Measurements from ENCODE around the gene MMP28.

The MMP28 gene

DNA sequence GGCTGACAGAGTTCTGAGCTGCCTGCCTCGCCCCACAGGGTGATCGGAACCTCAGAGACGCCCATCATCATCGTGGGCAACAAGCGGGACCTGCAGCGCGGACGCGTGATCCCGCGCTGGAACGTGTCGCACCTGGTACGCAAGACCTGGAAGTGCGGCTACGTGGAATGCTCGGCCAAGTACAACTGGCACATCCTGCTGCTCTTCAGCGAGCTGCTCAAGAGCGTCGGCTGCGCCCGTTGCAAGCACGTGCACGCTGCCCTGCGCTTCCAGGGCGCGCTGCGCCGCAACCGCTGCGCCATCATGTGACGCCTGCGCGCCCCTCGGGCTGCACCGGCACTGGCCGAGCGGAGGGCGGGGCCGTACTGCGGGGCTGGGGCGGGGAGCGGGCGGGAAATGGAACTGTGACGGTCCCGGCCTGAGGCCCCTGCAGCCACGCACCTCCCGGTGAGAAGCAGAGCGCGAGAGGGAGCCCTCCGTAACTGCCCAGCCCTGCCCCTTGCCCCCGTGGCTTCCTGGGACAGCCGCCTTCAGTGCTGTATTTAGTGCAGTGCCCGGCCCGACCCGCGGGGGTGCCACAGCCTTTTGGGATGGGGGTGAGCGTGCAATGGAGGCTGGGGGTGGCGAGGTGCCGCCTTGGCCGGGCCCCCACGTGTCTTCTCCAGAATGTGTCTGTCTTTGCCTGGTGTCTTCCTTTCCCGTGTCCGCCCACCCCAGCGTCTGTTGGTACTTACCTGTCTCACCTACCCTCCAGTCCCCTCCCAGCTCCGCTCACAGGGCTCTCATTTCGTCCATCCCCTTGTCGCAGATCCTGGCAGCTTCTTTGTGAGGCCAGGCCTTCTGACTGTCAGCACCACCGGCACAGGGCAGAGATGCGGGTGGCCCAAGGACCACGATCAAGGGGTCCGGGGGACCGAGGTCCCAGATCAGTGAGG lies 54.2 kb downstream of the MMP28 start:
- DNase-seq: no peak

DNA sequence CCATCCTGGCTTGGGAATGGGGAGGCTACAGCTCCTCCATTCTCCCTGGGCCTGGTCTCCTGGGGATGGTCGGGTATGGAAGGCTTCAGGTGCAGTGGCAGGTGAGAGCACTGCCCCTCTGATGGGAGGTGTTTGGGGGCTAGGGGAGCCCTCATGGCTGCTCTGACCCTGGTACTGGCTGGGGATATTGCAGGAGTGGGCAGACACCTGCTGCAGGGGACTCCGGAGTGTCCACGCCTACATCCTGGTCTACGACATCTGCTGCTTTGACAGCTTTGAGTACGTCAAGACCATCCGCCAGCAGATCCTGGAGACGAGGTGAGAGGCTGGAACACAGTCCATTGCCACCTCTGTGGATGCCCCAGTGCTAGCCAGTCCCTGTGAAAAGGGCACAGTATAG lies 55.2 kb downstream of the MMP28 start:
- no peak for DNase-seq

DNA sequence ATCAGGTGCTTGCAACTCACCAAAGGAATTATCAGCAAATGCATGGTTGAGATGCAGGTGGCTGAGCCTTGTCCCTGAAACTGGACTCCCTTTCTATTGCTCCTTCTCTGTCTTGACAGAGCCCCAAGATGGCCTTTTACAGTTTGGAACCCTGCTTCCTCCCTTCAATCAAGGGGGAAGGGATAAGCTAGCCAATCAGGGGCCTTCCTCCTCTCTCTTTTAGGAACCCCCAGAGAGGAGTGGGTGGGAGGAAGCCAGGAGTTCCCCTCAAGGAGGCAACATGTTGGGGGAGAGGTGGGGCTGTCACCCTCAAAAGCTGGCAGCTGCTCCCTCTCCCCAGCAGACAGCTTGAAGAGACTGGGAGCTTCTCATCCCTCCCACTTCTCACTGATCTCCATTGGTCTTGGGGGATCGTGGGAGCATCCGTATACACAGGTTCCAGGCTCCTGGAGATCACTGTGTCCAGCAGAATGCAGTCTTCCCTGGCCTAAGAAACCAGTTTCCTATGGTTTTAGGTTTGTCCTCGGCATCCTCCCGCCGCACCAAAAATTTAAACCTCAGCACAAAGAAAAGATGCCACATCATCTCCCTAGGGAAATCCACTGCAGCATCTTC lies 56.8 kb downstream of the MMP28 start:
- DNase-seq: no peak

DNA sequence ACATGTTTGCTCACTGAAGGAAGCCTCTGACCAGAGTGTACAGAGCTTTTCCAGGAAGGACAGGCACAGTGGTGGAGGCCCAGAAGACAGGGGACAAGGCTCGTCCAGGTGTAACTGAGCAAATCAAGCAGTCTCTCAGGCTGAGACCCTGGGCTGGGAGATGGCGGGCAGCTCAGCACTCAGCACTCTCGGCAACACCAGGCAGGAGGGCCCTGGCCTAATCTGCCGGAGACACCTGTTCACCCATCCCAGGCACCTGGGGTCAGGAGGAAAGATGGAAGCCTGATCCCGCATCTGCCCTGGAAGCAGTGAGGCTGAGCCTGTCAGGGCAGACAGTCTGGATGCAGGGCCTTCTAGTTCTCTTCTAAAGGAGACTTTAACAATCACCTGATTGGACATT lies 59.2 kb downstream of the MMP28 start:
- no peak for DNase-seq

DNA sequence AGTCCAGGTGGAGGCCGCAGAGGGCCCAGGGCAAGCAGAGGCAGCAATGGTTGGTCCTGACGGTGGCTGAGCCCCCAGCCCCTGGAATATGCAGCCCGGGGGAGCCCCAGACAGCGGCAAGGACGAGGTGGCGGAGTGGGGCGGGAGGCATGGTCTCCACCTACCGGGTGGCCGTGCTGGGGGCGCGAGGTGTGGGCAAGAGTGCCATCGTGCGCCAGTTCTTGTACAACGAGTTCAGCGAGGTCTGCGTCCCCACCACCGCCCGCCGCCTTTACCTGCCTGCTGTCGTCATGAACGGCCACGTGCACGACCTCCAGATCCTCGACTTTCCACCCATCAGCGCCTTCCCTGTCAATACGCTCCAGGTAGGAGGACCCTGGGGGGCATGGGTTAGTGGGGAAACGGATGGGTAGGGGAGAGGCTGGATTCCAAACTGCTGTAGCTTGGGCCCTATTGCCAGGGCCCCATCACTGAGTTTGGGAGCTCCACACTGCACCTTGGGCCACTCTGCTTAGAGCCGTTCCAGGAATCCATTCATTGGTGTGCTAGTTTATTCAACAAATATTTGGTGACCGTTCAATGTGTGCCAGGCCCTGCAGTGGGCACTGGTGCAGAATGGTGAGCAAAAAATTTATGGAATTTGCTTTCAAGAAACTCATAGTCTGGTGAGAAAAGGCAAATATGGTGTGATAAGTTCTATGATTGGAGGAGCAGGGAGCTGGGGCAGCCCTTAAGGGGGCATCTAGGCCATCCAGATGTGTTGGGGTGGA lies 60.2 kb downstream of the MMP28 start:
- DNase-seq: no peak

DNA sequence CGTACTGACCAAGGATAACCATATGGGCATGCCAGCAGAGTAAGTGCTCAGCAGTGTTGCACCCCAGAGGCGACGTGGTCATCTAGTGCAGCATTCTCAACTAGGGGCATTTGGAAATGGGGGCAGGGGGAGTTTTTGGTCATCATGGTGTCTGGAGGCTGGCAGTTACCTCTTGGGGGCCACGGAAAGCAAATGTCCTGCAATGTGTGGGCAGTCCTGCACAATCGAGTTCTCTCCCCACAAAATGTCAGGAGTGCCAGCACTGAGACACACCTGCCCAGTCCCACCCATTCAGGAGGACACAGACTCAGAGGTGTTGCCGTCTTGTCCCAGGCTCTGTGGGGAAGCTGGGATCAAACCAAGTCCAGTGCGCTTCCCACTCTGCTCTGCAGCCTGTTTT lies 61.0 kb downstream of the MMP28 start:
- DNase-seq: no peak

DNA sequence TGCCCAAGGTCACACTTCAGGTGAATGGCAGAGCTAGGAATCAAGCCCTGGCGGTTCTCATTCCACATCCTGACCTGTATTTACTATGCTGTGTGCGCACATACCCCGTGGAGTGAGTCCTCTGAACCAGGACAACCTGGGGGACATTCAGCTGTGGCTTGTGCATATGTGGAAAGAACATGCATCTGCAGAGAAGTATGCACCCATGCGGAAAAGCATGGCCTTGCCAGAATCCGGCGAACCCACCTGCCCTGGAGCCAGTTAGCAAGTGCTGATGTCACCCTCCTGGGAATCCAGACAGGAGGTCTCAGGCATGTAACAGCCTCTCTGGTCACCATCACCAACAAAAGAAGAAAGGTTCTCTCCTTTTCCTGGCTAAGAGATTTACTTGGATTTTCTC lies 62.1 kb downstream of the MMP28 start:
- no peak for DNase-seq

DNA sequence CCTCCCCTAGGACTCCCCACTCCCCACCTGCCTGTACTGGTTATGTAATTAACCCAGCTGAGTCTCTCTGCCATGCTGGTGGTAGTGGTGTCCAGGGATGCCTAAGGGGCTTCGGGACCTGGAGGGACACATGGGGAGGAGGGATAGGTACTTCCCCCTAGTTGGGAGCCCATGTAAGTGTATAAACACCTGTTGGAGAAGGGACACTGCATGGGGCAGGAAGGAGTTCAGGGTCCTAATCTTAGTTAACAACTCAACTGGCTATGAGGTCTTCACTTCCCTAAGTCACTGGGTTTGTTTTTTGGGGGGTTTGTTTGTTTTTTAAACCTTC lies 62.7 kb downstream of the MMP28 start:
- DNase-seq: no peak

DNA sequence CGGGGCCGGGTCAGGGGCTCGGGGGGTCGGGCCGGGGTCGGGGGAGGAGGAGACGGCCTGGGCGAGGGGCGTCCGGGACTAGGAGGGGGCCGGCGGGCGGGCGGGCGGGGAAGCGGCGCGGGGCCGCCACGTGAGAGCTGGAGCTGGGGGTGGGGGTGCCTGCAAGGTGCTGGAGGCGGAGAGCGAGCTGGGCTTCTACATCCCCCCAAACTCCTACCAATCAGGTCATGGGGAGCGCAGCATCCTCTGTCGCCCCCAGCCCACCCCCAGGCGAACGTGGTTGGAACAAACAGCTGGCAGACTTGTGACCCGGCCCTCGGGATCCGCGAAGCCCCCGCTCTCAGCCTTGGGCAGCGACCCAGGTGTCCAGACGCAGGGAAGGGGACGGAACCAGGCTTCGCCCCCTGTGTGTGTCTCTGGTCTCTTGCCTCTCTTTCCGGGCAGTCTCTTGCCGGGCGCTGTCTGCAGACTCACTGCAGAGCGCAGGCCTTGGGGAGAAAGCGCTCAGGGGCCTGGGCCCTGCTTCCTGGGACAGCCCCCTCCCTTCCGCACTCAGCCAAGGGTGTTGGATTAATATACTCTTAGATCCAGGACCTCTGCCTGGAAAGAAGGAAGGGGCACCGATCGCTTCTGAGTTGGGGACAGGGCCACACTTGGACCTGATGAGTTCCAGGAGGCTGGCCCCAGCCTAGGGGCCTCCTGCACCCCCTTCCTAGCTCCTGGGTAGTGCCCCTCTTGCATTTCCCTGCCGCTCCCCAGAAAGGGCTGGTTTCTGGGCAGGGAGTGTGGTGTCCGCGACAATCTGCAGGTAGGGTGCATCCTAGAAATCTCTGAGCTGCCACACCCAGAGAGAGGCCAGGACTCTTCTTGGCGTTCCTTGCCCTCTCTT lies 63.3 kb downstream of the MMP28 start:
- DNase-seq: no peak

DNA sequence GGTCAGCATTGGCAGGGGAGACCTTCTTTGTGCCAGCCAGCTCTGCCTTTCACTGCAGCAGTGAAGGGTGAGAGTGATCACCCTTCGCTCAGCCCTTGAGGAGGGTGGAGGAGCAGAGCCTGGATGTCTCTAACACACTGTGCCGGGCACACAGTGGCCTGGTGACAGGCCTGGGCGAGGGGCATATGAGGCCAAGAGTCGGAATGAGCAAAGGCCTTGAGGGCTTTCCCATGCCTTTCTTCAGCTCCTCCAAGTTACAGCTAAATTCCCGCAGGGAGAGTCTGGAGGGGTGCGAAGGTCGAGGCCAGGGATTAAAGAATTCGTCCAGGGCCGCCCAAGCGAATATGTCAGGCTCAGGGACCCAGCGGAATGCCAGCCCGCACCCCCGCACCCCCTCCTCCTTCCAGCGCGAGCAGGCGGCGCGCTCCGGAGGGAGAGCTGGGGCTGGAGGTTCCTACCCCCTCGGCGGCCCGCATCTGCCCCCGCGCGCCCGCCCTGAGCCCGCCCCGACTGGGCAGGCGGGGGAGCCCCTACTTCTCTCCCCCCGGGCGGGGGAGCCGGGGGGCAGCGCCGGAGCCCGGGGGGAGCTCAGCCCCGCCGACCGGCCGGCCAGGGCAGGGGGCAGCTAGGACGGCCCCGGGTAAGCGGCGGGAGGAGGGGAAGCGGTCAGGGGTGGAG lies 64.1 kb downstream of the MMP28 start, which contains the start of gene RASL10B:
RASL10B (plus strand) TSS at position 401 of the 678 bp plus-strand sequence. CDS start 3,546 bp downstream, outside the sequence.
- peak; percentile 48 for DNase-seq

DNA sequence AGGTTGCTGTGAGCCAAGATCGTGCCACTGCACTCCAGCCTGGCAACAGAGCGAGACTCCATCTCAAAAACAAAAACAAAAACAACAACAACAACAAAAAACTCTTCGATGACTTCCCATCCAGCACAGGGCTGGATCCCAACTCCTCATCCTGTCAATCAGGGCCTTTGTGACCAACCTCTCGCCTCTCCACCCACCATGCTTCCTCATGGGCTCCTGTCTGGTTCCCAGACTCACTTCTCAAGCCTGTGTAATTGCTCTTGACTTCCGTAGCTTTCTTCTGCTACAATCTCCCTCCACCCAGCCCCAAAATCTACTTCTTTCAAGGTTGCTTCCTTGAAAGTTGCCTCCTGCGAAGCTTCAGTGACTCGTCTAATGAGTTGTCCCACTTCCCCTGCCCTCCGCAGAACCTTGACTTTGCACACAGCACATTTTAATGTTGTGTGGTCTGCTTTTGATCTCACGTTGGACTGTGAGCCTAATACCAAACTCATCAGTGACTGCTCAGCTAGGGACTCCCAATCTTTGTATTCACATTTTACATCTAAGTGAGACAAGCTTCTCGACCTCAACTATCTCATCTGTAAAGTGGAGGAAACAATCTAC lies 64.9 kb downstream of the MMP28 start:
- DNase-seq: no peak

DNA sequence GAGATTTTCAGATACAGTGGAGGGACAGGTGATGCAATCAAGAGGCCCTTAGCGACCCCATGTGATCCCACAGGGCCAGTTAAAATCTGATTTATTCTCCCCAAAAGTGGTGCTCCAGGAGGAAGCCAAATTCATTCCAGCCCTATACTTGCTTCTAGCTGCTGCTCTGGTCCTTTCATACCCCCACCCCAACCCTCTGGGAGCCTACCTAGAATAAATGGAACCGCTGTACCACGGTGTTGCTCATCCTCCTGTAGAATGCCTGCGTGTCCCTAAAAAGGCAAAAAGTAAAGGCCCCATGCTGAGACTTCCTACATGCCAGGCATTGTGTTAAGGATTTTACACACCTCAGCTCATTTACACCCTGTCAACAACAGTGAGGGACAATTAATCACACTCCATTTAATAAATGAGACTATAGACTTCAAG lies 66.0 kb downstream of the MMP28 start:
- no peak for DNase-seq

DNA sequence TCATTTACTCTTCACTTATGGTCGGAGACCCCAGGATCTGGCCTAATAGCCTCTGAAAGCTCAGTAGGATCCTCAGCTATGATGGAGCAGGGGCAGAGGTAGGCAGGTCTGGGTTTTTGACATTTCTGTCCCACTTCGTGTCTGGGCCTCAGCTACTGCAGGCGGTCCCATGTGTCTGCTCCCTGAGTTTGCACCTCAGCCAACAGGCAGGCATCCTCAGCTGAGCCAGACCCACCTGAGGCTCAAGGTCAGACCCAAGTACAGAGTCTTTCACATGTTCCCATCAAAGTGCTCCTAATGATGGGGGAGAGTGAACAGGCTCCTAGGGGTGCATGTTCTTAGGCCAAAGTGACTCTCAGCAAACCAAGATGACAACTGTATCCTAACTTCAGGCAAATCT lies 66.9 kb downstream of the MMP28 start:
- DNase-seq: no peak

DNA sequence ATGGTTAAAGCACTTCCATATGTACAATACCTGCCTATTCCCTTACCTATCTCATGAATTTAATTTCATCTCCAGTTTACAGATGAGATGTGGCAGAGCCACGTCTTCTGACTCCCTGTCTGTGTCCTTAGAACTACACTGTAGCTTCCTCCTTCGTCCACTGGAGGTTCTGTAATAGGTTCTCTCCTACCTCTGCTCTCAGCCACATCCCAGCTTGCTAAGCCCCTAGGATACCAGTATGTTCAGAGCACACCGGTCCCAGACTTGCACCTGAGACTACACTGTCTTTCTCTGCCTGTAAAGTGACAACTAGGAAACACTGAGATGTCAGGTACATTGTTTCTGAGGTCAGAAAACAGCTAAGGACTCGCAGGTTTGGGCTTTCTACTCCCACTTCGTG lies 67.8 kb downstream of the MMP28 start:
- no peak for DNase-seq

DNA sequence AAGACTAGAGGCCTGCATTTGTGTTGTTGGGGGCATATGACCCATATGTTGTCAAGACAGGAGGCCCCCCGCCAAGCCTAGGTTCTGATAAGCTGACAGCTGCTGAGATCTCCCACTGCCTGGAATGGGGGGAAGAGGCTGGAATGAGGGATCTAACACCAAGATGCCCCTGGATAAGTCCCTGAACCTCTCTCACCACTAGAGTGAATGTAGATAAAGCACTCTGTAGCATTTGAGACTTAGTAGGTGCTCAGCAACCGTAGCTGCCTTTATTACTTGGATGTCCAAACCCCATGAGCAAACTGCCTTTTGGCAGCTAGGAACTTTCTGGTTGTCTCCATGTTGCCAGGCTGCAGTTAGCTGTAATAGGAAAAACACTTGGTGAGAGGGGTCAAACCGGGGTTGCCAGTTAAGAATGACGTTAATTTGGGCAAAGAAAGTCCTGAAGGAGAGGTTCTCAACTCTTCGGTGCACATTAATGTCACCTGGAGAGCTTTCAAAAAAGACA lies 68.4 kb downstream of the MMP28 start:
- no peak for DNase-seq

DNA sequence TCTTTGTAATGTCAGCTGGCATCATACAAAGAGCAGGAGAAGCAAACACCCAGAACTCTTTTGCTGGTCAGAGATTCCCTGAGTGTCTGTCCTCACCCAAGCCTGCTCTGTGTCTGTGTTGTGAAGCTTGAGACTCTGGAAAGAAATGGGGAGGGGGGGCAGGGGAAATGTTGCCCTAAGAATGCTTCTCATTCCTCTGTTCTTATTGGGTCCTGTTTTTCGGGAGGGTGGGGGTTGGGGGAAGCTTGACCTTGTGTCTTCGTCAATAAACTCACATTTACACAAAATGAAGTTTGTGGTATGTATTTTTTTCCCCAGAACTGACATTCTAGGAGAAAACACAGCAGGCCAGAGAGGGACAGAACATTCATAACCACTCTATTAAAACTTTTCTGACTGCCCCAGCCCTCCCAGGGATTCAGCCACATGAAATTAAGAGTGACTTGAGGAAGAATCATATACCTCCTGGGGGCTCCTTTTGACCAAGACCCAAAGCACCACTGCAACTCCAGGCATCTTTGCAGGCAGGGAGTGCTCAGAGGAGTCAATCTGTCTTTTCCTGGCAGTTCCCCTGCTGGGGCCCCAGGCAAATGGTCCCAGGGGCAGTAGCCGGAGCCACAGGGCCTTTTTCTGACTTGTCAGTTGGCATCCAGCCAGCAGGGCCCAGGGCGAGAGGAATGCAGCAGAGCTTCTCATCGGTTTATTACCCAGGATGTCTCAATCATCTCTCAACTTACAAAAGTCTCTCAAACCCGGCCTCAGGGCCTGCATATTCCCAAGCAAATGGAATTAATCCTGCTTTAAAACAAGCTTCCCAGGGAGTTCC lies 69.1 kb downstream of the MMP28 start:
- no peak for DNase-seq

DNA sequence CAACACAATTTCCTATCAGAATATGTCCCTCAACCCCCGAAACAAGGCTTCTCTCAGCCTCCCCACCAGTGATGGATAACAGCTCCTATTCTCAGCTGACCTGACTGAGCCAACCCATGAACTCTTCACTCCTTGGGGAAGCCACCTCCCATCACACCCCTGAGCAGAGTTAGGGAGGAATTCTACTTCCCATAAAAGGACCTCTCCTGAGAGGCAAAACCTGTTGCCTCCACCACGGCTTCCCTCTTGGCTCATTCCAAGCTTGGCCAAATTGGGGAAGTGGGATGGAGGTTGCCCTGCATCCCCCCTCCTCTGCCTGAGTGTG lies 69.7 kb downstream of the MMP28 start:
- no peak for DNase-seq

DNA sequence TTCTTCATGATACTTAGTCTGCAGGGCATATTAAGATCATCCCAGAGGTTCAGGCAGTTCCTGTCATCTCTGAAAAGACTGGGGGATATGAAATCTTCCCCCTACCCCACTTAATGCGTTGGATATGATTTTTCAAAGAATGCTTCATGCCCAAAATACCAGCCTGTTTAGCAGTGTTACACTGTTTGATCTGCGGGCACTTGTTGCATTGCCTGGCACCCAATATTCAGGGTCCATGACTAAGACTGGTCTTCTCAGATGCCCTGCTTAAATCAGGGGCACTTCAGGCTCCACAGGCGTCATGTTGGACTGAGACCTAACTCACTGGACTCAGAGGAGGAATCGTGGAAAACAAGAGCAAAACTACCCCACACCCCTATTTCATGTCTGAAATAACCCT lies 70.4 kb downstream of the MMP28 start:
- DNase-seq: no peak

DNA sequence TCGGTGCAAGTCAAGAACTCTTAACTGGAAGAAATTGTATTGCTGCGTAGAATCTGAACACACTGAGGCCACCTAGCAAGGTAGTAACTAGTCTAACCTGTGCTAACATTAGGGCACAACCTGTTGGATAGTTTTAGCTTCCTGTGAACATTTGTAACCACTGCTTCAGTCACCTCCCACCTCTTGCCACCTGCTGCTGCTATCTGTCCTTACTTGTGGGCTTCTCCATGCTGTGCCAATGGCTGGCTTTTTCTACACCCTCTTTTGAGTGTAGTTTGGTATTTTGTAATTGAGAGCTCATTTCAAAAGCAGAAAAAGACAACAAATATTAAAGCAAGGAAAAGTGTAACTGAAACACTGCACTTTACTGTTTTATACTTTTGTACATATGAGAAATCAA lies 71.7 kb downstream of the MMP28 start:
- DNase-seq: no peak

DNA sequence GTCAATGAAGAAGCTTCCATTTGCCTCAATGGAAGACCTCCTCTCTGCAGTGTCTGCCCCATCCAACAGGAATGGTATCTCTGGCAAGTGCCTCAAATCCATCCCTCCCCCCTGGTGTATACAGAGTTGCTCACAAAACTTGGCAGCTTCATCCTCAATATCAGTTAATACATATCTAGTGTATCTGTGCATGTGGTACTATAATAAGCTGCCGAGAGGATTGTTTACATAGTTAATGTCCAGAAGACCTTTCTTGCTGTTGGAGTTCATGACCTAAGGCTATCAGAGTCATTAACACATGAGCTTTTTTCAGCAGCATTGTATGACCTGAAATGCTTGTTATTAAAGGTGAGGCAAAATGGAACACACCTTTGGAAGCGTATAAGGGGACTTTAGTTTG lies 78.0 kb downstream of the MMP28 start:
- DNase-seq: no peak
